Ecto neural progenitor cell (in vitro differentiated cells): ENCODE measurements around the gene PCDHA11.
"Not testable (repeated sequence)": the region's sequence is repeated elsewhere in the genome, so short reads cannot be mapped to it uniquely, and the experiment has no call there.

Experiments used
- DNase-seq: peaks from one replicate; pipeline ENCODE4 v3.0.0-alpha.2; 2018; ENCODE audit warnings: low spot score

PCDHA11 gene, protein sequence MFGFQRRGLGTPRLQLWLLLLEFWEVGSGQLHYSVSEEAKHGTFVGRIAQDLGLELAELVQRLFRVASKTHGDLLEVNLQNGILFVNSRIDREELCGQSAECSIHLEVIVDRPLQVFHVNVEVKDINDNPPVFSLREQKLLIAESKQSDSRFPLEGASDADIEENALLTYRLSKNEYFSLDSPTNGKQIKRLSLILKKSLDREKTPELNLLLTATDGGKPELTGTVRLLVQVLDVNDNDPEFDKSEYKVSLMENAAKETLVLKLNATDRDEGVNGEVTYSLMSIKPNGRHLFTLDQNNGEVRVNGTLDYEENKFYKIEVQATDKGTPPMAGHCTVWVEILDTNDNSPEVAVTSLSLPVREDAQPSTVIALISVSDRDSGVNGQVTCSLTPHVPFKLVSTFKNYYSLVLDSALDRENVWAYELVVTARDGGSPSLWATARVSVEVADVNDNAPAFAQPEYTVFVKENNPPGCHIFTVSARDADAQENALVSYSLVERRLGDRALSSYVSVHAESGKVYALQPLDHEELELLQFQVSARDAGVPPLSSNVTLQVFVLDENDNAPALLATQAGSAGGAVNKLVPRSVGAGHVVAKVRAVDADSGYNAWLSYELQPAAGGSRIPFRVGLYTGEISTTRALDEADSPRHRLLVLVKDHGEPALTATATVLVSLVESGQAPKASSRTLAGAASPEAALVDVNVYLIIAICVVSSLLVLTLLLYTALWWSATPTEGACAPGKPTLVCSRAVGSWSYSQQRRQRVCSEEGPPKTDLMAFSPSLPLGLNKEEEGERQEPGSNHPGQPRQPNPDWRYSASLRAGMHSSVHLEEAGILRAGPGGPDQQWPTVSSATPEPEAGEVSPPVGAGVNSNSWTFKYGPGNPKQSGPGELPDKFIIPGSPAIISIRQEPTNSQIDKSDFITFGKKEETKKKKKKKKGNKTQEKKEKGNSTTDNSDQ

DNA sequence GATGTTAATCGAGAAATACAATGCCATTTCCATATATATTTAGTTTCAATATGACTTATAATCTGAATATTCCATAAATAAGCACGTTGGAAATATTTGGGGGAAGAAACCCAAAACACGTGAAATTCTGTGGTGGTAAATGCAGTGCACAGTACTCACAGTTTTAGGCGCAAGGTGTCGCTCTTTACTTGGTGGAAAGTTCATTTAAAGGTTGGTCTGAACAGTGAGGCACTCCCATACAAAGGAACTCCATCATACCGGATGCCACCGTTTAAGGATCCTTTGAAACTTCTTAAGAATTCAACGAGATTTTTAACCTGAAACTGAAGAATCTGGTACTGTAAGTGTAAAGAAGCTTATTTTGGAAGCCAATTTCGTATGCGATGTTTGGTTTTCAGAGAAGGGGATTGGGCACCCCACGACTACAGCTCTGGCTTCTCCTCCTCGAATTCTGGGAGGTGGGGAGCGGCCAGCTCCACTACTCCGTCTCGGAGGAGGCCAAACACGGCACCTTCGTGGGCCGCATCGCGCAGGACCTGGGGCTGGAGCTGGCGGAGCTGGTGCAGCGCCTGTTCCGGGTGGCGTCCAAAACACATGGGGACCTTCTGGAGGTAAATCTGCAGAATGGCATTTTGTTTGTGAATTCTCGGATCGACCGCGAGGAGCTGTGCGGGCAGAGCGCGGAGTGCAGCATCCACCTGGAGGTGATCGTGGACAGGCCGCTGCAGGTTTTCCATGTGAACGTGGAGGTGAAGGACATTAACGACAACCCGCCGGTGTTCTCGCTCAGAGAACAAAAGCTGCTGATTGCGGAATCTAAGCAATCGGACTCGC is at the start of gene PCDHA11:
Gene PCDHA11, plus strand, starts transcription at position 237 of the 834 bp plus-strand sequence. Its CDS starts 147 bp downstream, at position 384.
- DNase-seq, result peak; percentile 44

DNA sequence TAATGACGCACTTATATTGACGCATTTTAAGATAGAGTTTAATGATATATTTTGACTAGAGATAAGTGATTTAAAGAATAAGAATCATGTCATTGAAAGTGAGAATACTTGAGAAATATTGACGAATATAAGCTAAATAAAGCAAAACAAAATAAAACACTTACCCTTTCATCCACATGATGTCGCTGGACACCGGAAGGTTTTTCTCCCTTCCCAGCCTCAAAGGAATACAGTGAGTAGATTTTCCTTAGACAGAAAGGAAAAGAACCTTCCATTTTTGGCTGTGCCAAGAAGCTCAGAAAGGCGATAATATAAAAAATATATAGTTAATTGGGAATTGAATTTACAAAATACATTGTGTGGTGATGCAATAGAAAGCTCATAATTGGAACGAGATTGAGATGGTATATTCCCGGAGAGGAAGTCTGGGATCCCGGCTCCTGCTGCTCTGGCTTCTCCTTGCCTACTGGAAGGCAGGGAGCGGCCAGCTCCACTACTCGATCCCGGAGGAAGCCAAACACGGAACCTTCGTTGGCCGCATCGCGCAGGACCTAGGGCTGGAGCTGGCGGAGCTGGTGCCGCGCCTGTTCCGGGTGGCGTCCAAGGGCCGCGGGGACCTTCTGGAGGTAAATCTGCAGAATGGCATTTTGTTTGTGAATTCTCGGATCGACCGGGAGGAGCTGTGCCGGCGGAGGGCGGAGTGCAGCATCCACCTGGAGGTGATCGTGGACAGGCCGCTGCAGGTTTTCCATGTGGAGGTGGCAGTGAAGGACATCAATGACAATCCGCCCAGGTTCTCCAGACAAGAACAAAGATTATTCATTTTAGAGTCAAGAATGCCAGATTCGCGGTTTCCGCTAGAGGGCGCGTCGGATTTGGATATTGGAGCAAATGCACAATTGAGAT is 47.1 kb upstream of the PCDHA11 start, which contains the start of gene PCDHA5:
Gene PCDHA5, plus strand, starts transcription at position 239 of the 906 bp plus-strand sequence.
- no peak for DNase-seq

DNA sequence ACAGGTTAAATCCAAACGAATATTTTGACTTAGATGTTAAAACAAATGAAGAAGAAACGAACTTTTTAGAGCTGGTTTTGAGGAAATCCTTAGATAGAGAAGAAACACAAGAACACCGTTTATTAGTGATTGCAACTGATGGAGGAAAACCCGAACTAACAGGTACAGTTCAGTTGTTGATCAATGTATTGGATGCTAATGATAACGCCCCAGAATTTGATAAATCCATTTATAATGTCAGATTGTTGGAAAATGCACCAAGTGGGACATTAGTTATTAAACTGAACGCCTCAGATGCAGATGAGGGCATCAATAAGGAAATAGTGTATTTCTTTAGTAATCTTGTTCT is 46.5 kb upstream of the PCDHA11 start:
- DNase-seq, result no peak

DNA sequence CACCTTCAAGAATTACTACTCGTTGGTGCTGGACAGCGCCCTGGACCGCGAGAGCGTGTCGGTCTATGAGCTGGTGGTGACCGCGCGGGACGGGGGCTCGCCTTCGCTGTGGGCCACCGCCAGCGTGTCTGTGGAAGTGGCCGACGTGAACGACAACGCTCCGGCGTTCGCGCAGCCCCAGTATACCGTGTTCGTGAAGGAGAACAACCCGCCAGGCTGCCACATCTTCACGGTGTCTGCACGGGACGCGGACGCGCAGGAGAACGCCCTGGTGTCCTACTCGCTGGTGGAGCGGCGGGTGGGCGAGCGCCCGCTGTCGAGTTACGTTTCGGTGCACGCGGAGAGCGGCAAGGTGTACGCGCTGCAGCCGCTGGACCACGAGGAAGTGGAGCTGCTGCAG is 45.8 kb upstream of the PCDHA11 start:
- not testable (repeated sequence) for DNase-seq

DNA sequence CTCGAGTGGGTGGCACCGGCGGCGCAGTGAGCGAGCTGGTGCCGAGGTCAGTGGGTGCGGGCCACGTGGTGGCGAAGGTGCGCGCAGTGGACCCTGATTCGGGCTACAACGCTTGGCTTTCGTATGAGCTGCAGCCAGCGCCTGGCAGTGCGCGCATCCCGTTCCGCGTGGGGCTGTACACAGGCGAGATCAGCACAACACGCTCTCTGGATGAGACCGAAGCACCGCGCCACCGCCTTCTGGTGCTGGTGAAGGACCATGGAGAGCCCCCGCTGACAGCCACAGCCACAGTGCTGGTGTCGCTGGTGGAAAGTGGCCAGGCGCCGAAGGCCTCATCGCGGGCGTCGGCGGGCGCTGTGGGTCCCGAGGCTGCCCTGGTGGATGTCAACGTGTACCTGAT is 45.3 kb upstream of the PCDHA11 start:
- no peak for DNase-seq

DNA sequence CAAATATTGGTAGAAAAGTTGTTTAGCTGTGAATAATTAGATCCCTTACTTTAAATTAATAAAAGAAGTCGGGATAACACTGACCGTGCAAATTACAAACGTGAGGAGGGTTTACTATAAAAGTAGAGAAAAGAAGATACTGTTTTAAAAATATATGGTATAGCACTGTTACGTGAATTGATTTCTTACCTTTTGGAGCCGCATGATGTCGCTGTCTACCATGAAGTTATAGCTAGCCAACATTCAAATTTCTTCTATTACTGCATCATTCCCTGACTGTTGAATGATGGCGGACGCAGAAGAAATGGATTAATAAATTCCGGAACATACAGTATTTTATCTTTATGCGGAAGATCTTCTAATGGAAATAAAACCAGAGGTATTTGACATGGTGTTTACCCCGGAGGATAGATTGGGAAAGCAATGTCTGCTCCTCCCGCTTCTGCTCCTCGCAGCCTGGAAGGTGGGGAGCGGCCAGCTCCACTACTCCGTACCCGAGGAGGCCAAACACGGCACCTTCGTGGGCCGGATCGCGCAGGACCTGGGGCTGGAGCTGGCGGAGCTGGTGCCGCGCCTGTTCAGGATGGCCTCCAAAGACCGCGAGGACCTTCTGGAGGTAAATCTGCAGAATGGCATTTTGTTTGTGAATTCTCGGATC is 40.9 kb upstream of the PCDHA11 start, which contains the start of gene PCDHA6:
Gene PCDHA6, plus strand, starts transcription at position 257 of the 658 bp plus-strand sequence. Its CDS starts 132 bp downstream, at position 389.
- DNase-seq, result no peak

DNA sequence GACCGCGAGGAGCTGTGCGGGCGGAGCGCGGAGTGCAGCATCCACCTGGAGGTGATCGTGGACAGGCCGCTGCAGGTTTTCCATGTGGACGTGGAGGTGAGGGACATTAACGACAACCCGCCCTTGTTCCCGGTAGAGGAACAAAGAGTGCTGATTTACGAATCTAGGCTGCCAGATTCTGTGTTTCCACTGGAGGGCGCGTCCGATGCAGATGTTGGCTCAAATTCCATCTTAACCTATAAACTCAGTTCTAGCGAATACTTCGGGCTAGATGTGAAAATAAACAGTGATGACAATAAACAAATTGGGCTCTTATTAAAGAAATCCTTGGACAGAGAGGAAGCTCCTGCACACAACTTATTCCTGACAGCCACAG is 40.4 kb upstream of the PCDHA11 start:
- no peak for DNase-seq

DNA sequence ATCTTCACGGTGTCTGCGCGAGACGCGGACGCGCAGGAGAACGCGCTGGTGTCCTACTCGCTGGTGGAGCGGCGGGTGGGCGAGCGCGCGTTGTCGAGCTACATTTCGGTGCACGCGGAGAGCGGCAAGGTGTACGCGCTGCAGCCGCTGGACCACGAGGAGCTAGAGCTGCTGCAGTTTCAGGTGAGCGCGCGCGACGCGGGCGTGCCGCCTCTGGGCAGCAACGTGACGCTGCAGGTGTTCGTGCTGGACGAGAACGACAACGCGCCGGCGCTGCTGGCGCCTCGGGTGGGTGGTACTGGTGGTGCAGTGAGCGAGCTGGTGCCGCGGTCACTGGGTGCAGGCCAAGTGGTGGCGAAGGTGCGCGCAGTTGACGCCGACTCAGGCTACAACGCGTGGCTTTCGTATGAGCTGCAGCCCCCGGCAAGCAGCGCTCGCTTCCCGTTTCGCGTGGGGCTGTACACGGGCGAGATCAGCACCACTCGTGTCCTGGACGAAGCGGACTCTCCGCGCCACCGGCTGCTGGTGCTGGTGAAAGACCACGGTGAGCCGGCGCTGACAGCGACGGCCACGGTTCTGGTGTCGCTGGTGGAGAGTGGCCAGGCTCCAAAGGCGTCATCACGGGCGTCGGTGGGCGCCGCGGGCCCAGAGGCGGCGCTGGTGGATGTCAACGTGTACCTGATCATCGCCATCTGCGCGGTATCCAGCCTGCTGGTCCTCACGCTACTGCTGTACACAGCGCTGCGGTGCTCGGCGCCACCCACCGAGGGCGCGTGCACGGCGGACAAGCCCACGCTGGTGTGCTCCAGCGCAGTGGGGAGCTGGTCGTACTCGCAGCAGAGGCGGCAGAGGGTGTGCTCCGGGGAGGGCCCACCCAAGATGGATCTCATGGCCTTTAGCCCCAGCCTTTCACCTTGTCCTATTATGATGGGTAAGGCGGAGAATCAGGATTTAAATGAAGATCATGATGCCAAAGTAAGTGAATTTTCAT is 39.0 kb upstream of the PCDHA11 start:
- not testable (repeated sequence) for DNase-seq

DNA sequence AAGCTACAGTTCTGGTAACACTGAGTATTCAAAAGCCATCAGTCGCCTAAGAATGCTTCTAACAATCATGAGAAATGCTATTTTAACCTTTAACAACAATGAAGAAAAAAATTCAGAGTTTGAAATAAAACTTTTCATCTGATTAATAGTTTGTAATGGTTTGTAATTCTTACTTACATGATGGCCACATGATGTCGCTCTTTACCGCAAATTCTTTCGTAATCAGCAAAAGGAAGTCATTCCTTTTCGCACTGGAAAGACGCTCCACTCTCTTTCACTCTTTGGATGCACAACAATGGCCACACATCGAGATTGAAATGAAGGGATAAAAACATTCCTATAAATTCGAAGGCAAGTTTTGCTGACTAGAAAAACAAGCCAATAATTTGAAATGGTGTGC is 34.8 kb upstream of the PCDHA11 start, which contains the start of gene PCDHA7:
Gene PCDHA7, plus strand, starts transcription at position 277 of the 400 bp plus-strand sequence. Its CDS starts 115 bp downstream, at position 392.
- DNase-seq, result no peak

DNA sequence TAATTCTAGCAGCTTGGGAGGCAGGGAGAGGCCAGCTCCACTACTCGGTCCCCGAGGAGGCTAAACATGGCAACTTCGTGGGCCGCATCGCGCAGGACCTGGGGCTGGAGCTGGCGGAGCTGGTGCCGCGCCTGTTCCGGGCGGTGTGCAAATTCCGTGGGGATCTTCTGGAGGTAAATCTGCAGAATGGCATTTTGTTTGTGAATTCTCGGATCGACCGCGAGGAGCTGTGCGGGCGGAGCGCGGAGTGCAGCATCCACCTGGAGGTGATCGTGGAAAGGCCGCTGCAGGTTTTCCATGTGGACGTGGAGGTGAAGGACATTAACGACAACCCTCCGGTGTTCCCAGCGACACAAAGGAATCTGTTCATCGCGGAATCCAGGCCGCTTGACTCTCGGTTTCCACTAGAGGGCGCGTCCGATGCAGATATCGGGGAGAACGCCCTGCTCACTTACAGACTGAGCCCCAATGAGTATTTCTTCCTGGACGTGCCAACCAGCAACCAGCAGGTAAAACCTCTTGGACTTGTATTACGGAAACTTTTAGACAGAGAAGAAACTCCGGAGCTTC is 34.2 kb upstream of the PCDHA11 start:
- DNase-seq, result not testable (repeated sequence)

DNA sequence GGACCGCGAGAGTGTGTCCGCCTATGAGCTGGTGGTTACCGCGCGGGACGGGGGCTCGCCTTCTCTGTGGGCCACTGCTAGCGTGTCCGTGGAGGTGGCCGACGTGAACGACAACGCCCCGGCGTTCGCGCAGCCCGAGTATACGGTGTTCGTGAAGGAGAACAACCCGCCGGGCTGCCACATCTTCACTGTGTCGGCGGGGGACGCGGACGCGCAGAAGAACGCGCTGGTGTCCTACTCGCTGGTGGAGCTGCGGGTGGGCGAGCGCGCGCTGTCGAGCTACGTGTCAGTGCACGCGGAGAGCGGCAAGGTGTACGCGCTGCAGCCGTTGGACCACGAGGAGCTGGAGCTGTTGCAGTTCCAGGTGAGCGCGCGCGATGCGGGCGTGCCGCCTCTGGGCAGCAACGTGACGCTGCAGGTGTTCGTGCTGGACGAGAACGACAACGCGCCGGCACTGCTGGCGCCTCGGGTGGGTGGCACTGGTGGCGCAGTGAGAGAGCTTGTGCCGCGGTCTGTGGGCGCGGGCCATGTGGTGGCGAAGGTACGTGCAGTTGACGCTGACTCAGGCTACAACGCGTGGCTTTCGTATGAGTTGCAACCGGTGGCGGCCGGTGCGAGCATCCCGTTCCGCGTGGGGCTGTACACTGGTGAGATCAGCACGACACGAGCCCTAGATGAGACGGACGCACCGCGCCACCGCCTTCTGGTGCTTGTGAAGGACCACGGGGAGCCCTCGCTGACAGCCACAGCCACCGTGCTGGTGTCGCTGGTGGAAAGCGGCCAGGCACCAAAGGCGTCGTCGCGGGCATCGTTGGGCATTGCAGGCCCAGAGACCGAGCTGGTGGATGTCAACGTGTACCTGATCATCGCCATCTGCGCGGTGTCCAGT is 32.9 kb upstream of the PCDHA11 start:
- DNase-seq, result no peak

DNA sequence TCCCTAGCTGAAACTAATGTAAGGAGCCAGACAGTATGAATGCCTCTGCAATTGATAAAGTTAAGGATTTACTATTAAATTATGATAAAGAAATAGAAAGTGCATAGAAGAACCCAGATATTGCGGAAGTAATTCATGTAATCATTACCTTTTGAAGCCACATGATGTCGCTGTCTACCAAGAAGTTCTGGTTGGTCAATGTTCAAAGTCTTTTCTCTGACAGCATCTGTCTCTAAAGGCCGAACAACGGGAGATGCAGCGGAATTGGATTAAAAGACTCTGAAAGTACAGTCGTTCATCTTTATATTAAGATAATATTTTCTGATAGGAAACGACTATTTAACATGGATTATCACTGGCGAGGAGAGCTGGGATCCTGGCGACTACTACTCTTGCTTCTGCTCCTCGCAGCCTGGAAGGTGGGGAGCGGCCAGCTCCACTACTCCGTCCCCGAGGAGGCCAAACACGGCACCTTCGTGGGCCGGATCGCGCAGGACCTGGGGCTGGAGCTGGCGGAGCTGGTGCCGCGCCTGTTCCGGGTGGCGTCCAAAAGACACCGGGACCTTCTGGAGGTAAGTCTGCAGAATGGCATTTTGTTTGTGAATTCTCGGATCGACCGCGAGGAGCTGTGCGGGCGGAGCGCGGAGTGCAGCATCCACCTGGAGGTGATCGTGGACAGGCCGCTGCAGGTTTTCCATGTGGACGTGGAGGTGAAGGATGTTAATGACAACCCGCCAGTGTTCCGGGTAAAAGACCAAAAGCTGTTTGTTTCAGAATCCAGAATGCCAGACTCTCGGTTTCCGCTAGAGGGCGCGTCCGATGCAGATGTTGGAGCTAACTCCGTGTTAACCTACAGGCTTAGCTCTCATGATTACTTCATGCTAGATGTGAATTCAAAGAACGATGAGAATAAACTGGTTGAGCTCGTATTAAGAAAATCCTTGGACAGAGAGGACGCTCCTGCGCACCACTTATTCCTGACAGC is 27.5 kb upstream of the PCDHA11 start, which contains the start of gene PCDHA8:
Gene PCDHA8, plus strand, starts transcription at position 210 of the 985 bp plus-strand sequence. Its CDS starts 135 bp downstream, at position 345.
- no peak for DNase-seq

DNA sequence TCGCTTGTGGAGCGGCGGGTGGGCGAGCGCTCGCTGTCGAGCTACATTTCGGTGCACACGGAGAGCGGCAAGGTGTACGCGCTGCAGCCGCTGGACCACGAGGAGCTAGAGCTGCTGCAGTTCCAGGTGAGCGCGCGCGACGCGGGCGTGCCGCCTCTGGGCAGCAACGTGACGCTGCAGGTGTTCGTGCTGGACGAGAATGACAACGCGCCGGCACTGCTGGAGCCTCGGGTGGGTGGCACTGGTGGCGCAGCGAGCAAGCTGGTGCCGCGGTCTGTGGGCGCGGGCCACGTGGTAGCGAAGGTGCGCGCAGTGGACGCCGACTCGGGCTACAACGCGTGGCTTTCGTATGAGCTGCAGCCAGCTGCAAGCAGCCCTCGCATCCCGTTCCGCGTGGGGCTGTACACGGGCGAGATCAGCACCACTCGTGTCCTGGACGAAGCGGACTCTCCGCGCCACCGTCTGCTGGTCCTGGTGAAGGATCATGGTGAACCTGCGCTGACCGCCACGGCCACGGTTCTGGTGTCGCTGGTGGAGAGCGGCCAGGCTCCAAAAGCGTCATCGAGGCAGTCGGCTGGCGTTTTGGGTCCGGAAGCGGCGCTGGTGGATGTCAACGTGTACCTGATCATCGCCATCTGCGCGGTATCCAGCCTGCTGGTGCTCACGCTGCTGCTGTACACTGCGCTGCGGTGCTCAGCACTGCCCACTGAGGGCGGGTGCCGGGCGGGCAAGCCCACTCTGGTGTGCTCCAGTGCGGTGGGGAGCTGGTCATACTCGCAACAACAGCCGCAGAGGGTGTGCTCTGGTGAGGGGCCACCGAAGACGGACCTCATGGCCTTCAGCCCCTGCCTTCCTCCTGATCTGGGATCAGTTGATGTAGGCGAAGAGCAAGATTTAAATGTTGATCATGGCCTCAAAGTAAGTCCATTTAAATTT is 25.7 kb upstream of the PCDHA11 start:
- DNase-seq, result no peak

DNA sequence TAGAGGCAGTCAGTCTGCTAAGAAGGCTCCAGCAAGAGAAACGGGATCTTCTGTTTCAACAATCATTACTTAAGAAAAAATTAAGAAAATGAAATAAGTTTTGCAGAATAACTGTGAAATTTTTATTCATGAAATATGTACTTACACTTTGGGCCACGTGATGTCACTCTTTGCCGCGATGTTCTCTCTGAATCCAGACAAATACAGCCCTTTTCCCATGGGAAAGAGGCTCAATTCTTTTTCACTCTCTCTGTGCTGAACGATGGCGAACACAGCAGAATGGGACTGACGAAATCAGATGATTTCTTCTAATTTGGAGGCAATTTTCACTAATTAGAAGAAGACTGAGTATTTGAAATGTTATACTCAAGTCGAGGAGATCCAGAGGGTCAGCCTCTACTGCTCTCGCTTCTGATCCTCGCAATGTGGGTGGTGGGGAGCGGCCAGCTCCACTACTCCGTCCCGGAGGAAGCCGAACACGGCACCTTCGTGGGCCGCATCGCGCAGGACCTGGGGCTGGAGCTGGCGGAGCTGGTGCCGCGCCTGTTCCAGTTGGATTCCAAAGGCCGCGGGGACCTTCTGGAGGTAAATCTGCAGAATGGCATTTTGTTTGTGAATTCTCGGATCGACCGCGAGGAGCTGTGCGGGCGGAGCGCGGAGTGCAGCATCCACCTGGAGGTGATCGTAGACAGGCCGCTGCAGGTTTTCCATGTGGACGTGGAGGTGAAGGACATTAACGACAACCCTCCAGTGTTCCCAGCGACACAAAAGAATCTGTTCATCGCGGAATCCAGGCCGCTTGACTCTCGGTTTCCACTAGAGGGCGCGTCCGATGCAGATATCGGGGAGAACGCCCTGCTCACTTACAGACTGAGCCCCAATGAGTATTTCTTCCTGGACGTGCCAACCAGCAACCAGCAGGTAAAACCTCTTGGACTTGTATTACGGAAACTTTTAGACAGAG is 20.3 kb upstream of the PCDHA11 start, which contains the start of gene PCDHA9:
Gene PCDHA9, plus strand, starts transcription at position 244 of the 964 bp plus-strand sequence. Its CDS starts 114 bp downstream, at position 358.
- DNase-seq, result not testable (repeated sequence)
